GM10266 (cell line): ENCODE data around the gene ANGPTL4.
"Not testable (repeated sequence)": the region's sequence is repeated elsewhere in the genome, so short reads cannot be mapped to it uniquely, and the experiment has no call there.

ENCODE experiments used
- DNase-seq: peaks from one replicate; pipeline ENCODE4 v3.0.0; 2012; ENCODE audit errors: extremely low spot score
- TF ChIP-seq, protein P1 (sequence below): IDR thresholded peaks from 2 replicates; pipeline ENCODE4 v1.5.1; 2012; ENCODE audit warnings: mild to moderate bottlenecking, low read depth; ENCODE audit not compliant: control insufficient read depth, insufficient read depth; ENCODE audit errors: missing control alignments

ANGPTL4 gene

DNA sequence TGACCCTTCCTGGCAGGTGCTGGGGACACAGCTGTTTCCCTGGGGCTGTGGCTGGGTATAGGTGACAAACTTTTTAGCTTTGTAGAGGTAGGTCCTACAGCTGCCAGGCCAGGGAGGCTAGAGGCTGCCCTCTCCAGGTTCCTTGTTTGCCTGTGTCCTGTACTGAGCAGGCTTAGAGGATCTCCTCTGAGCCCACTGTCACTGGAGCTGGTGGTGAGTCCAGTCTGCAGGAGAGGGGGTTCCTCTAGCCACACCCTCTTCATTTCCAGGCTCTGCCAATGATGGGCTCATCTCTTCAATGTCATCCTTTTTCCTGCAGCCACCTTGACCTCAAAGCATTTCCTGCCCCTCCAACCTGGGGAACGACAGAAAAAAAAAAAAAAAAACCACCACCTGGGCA, 13.6 kb downstream of the ANGPTL4 start:
- DNase-seq, result no peak
- TF ChIP-seq, protein P1, sequence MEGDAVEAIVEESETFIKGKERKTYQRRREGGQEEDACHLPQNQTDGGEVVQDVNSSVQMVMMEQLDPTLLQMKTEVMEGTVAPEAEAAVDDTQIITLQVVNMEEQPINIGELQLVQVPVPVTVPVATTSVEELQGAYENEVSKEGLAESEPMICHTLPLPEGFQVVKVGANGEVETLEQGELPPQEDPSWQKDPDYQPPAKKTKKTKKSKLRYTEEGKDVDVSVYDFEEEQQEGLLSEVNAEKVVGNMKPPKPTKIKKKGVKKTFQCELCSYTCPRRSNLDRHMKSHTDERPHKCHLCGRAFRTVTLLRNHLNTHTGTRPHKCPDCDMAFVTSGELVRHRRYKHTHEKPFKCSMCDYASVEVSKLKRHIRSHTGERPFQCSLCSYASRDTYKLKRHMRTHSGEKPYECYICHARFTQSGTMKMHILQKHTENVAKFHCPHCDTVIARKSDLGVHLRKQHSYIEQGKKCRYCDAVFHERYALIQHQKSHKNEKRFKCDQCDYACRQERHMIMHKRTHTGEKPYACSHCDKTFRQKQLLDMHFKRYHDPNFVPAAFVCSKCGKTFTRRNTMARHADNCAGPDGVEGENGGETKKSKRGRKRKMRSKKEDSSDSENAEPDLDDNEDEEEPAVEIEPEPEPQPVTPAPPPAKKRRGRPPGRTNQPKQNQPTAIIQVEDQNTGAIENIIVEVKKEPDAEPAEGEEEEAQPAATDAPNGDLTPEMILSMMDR, result no peak

DNA sequence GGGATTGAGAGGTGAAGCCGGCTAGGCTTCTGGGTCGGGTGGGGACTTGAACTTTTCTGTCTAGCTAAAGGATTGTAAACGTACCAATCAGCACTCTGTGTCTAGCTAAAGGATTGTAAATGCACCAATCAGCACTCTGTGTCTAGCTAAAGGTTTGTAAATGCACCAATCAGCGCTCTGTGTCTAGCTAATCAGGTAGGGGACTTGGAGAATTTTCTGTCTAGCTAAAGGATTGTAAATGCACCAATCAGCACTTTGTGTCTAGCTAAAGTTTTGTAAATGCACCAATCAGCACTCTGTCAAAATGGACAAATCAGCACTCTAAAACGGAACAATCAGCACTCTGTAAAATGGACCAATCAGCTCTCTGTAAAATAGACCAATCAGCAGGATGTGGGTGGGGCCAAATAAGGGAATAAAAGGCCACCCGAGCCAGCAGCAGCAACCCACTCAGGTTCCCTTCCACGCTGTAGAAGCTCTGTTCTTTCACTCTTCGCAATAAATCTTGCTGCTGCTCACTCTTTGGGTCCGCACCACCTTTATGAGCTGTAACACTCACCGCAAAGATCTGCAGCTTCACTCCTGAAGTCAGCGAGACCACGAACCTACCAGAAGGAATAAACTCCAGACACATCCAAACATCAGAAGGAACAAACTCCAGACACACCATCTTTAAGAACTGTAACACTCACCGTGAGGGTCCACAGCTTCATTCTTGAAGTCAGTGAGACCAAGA, 15.4 kb downstream of the ANGPTL4 start:
- DNase-seq, result not testable (repeated sequence)

DNA sequence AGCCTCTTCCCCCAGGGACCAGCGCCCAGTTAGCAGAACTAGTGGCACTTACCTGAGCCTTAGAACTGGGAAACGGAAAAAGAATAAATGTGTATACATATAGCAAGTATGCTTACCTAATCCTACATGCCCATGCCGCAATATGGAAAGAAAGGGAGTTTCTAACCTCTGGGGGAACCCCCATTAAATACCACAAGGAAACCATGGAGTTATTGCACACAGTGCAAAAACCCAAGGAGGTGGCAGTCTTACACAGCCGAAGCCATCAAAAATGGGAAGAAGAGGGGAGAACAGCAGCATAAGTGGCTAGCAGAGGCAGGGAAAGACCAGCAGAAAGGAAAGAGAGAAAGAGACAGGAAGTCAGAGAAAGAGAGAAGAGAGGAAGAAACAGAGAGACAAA, 20.6 kb downstream of the ANGPTL4 start:
- not testable (repeated sequence) for DNase-seq

DNA sequence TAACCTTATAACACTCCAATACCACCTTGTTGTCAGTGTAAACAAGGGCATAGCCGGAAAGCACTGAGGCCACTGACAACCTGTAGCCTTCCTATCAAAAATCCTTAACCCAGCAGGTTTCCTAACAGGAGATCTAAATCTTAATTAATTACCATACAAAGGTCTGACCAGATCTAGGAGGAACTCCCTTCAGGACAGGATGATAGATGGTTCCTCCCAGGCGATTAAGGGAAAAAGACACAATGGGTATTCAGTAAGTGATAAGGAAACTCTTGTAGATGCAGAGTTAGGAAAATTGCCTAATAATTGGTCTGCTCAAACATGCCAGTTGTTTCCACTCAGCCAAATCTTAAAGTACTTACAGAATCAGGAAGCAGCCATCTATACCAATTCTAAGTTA, 21.1 kb downstream of the ANGPTL4 start:
- DNase-seq, result not testable (repeated sequence)

DNA sequence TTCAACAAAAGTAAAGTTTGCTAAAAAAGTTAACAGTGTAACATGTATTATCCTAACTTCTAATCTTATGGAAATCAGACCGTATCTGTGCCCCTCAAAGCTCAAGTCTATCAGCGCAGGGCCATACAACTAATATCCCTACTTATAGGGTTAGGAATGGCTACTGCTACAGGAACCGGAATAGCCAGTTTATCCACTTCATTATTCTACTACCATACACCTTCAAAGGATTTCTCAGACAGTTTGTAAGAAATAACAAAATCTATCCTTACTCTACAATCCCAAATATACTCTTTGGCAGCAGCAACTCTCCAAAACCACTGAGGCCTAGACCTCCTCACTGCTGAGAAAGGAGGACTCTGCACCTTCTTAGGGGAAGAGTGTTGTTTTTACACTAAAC, 21.6 kb downstream of the ANGPTL4 start:
- DNase-seq, result not testable (repeated sequence)

DNA sequence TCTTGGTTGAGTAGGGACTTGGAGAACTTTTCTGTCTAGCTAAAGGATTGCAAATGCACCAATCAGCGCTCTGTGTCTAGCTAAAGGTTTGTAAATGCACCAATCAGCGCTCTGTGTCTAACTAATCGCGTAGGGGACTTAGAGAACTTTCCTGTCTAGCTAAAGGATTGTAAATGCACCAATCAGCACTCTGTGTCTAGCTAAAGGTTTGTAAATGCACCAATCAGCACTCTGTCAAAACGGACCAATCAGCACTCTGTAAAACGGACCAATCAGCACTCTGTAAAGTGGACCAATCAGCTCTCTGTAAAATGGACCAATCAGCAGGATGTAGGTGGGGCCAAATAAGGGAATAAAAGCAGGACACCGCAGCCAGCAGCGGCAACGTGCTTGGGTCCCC, 22.5 kb downstream of the ANGPTL4 start:
- not testable (repeated sequence) for DNase-seq

DNA sequence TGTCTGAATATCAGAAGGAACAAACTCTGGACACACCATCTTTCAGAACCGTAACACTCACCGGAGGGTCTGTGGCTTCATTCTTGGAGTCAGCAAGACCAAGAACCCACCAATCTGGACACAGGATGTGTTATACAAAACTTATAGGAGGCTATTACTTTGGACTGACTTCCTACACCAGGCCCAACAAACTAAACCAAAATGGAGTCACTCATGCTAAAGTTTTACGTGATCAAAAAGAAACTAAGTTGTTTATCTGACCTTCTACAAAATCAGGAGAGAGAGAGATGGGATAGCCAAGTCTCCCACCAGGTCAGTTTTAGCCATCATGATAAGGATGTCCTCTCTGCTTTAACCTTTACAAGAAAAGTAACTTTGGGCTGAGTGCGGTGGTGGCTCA, 23.0 kb downstream of the ANGPTL4 start:
- no peak for DNase-seq
- TF ChIP-seq, protein P1, result no peak

DNA sequence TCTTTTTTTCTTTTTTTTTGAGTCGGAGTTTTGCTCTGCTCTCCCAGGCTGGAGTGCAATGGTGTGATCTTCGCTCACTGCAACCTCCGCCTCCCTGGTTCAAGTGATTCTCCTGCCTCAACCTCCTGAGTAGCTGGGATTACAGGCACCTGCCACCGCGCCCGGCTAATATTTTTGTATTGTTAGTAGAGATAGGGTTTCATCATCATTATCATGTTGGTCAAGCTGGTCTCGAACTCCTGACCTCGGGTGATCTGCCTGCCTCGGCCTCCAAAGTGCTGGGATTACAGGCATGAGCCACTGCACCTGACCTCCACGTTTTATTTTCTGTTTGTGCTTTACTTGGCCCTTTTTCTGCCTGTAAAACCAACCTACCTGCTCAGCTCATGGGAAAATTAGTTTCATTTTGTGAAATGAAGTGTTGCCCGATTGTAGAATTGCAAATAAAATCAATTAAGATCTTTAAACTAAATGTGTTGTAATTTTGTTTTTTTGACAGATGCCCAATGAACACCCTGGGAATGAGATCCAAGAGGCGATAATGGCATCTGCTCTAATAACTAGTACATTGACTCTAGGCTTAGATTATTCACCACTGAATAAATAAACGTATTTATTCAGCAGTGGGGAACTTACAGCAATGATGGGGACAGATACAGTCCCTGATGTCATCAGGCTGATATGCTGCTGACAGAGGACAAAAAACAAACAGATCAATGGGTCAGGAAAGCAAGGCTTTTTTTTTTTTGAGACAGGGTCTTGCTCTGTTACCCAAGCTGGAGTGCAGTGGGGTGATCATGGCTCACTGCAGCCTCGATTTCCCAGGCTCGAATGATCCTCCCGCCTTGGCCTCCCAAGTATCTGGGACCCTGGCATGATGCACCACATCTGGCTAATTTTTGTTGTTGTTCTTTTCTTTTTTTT, 24.0 kb downstream of the ANGPTL4 start:
- TF ChIP-seq, protein P1, result no peak
- no peak for DNase-seq

DNA sequence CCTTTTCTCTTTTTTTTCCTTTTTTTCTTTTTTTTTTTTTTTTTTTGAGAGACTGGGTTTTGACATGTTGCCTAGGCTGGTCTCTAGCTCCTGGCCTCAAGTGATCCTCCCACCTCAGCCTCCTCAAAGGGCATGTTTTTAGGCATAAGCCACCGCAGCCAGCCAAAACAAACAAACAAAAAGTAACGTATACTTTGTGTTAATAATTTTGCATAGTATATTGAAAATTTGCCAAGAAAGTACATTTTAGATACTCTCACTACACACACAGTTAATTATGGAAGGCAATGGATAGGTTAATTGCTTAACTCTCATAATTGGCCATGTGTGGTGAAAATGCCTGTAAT, 24.6 kb downstream of the ANGPTL4 start:
- TF ChIP-seq, protein P1, result no peak
- no peak for DNase-seq
